HepG2 (cell line): ENCODE results near the gene KLHL3. TPM values are rescaled to one million over a fixed set of nuclear protein-coding genes. Genes with fewer than 3 reads are reported as not detected.

Experiments
- ATAC-seq: fragments of 200-7000 bp; cut with Tn5 transposase; 3 replicates; pipeline ENCODE4 v1.9.1; 2020; ENCODE audit warnings: mild to moderate bottlenecking, moderate library complexity
- BruUV-seq: library from RNA; stranded (reverse); fragments of 400-500 nt; replicated peaks from 2 replicates; lab custom pipeline; 2021; lab: Mats Ljungman, UMichigan
- CTCF ChIA-PET: fragments of 300-600 bp; formaldehyde crosslinking; extraction: SDS; loops from one replicate; lab custom pipeline; 2021; ENCODE audit warnings: low total read pairs, inconsistent platforms, low intra/inter-chr PET ratio; lab: Yijun Ruan, JAX
- POLR2A ChIA-PET: fragments of 350-600 bp; sonication (Branson Sonifier 250); formaldehyde crosslinking; loops from one replicate; lab custom pipeline; 2020; ENCODE audit warnings: antibody characterized with exemption, inconsistent platforms; lab: Yijun Ruan, JAX
- DNase-seq: peaks from one replicate; pipeline ENCODE4 v3.0.0-alpha.2; 2015; ENCODE audit warnings: low spot score
- FAIRE-seq: peaks from 3 replicates; lab custom pipeline; 2011; peaks lifted over from hg19 to GRCh38; lab: Jason Lieb, UNC
- H2AFZ ChIP-seq: one replicate; pipeline ENCODE4 v1.6.1; 2011; ENCODE audit warnings: low read length, inconsistent platforms
- H3K27ac ChIP-seq: fragments of 300-600 bp; 3 replicates; pipeline ENCODE4 v1.8.0; 2011; ENCODE audit warnings: mixed run types, mild to moderate bottlenecking, mixed read lengths, low read length, inconsistent platforms; ENCODE audit not compliant: insufficient read depth; ENCODE audit errors: extremely low read length
- H3K27me3 ChIP-seq, 2 experiments: fragments of 200-600 bp in 1 of 2; 2 replicates in 1 of 2; 3 replicates in 1 of 2; pipeline versions ENCODE4 v1.6.0 to v1.8.0; 2011; ENCODE audit warnings: low read length in 2 of 2, mild to moderate bottlenecking in 2 of 2, moderate library complexity in 2 of 2, inconsistent platforms in 1 of 2; ENCODE audit not compliant: insufficient read depth in 2 of 2, control insufficient read depth in 1 of 2
- H3K36me3 ChIP-seq, 2 experiments: fragments of 200-600 bp in 1 of 2; replicated peaks in 1 of 2; 2 replicates in 1 of 2; 3 replicates in 1 of 2; pipeline versions ENCODE4 v1.5.1 to v1.8.0; 2011; ENCODE audit warnings: low read length in 2 of 2, inconsistent platforms in 1 of 2; ENCODE audit not compliant: insufficient read depth in 2 of 2, control insufficient read depth in 1 of 2
- H3K4me1 ChIP-seq: 2 replicates; pipeline ENCODE4 v1.5.1; 2012; ENCODE audit warnings: low read length, inconsistent platforms; ENCODE audit not compliant: insufficient read depth
- H3K4me2 ChIP-seq: 2 replicates; pipeline ENCODE4 v1.6.0; 2011; ENCODE audit warnings: low read depth, low read length, inconsistent platforms
- H3K4me3 ChIP-seq, 3 experiments: fragments of 200-600 bp in 1 of 3; sonication (generic), shearing (Covaris generic) in 1 of 3; replicated peaks in 1 of 3; 2 replicates each; pipeline ENCODE4 v1.5.1; 2011 to 2016; ENCODE audit warnings: low read length in 3 of 3, inconsistent platforms in 2 of 3, low read depth in 2 of 3, mild to moderate bottlenecking in 2 of 3, control low read depth in 1 of 3, mixed read lengths in 1 of 3; ENCODE audit not compliant: insufficient read depth in 1 of 3
- H3K79me2 ChIP-seq: one replicate; pipeline ENCODE4 v1.6.1; 2011; ENCODE audit warnings: low read length, inconsistent platforms; ENCODE audit not compliant: insufficient read depth
- H3K9ac ChIP-seq: 2 replicates; pipeline ENCODE4 v1.6.0; 2011; ENCODE audit warnings: mild to moderate bottlenecking, low read depth, low read length, inconsistent platforms; ENCODE audit not compliant: insufficient read depth
- H3K9me3 ChIP-seq: 2 replicates; pipeline ENCODE4 v1.5.1; 2012; ENCODE audit warnings: mild to moderate bottlenecking, low read length
- H4K20me1 ChIP-seq: 2 replicates; pipeline ENCODE4 v1.6.0; 2011; ENCODE audit warnings: inconsistent platforms, mild to moderate bottlenecking, low read length, moderate library complexity; ENCODE audit not compliant: insufficient read depth
- EED ChIP-seq: sonication (generic); formaldehyde crosslinking; IDR thresholded peaks from 2 replicates; pipeline ENCODE4 v1.5.0; 2020; ENCODE audit warnings: mild to moderate bottlenecking, missing genetic modification reagents
- RAD21 ChIP-seq: fragments of 450-650 bp; formaldehyde crosslinking; IDR thresholded peaks from 2 replicates; pipeline ENCODE4 v1.5.0; 2020; ENCODE audit warnings: mild to moderate bottlenecking
- SMC3 ChIP-seq: IDR thresholded peaks from 2 replicates; pipeline ENCODE4 v1.6.1; 2011; ENCODE audit warnings: low read length, improper control_type of control experiment
- STAG1 ChIP-seq: sonication (generic); formaldehyde crosslinking; IDR thresholded peaks from 2 replicates; pipeline ENCODE4 v1.4.0; 2020; ENCODE audit warnings: missing genetic modification reagents
- ZNF556 ChIP-seq: sonication (generic); formaldehyde crosslinking; IDR thresholded peaks from 2 replicates; pipeline ENCODE4 v1.4.0; 2020; ENCODE audit warnings: mild to moderate bottlenecking, missing genetic modification reagents, borderline replicate concordance
- WGBS: methylation state at CpG from one replicate; pipeline ENCODE4 v1.1.6; 2017; ENCODE audit warnings: low lambda C conversion rate; 5-methylcytosine and 5-hydroxymethylcytosine counted together
- in situ Hi-C: cut with HindIII; loops from 2 replicates; pipeline ENCODE4 v1.10.0; 2017; ENCODE audit warnings: low pct_unique_long_range_greater_than_20kb; ENCODE audit not compliant: extremely low pct_ligation_motif_present
- intact Hi-C: fragments of 100-400 bp; cut with micrococcal nuclease; formaldehyde crosslinking; loops from one replicate; pipeline ENCODE4 v1.10.0; 2022; ENCODE audit not compliant: unreplicated experiment
- polyA plus RNA-seq, 8 experiments: library from polyadenylated mRNA; depleted of rRNA in 3 of 8; stranded (reverse) in 7 of 8; unstranded in 1 of 8; fragments of >200 nt; fragmentation: Illumina TruSeq in 4 of 8; extraction: Trizol in 4 of 8; gene quantifications; 2 replicates each; pipeline versions ENCODE4 v1.2.1 to v1.2.3, GENCODE V29; 2011 to 2016; ENCODE audit warnings: low read depth in 4 of 8, missing spikeins in 1 of 8, mixed read lengths in 1 of 8; ENCODE audit not compliant: insufficient read depth in 1 of 8
- total RNA-seq, 5 experiments: library from RNA; depleted of rRNA; stranded (reverse); fragments of >200 nt; fragmentation: Illumina TruSeq; extraction: Trizol; gene quantifications; 2 replicates each; pipeline ENCODE4 v1.2.3, GENCODE V29; 2016; ENCODE audit warnings: low read depth in 1 of 5
- TF ChIP-seq, protein P1 (sequence below): sonication (generic); formaldehyde crosslinking; IDR thresholded peaks from 2 replicates; pipeline ENCODE4 v1.5.0; 2020; ENCODE audit warnings: mild to moderate bottlenecking, missing genetic modification reagents, moderate library complexity

The KLHL3 gene
- total and polyA plus RNA-seq, 2 of the 13 experiments (the other 11 are each of a cell fraction or from before 2014, with no cell fraction given) = 0.02 to 0.08 TPM

- Histone ChIP-seq H3K9ac (no peak overlapping the region), H3K4me2 (no peak overlapping the region), H3K36me3 (no peaks in the 10 kb centered on the region), H3K27ac (no peak overlapping the region), H3K4me3 (no peak overlapping the region), H2AFZ (no peak overlapping the region), H3K79me2 (no peaks in the 10 kb centered on the region), H3K9me3 (no peaks in the 10 kb centered on the region), H3K4me1 (peaks cover 19% of the 10 kb centered on the region), H3K27me3 (no peaks in the 10 kb centered on the region), H4K20me1 (no peaks in the 10 kb centered on the region)
- DNase-seq = peak; percentile 77
- in situ Hi-C loops (no loop called here), intact Hi-C loops (loop anchor here (1.0 kb wide), 2 partner anchors 83 to 114 kb away; no protein-coding TSS in a partner anchor)
- peak; percentile 77 for FAIRE-seq
- POLR2A ChIA-PET = no interaction called here
- WGBS = 70% methylated on average over 4 of the region's 4 CpGs
- 0 out of 2 replicates have a peak, but pooled peaks have one; percentile 17 for TF ChIP-seq RAD21 (CRISPR knock-in tag)
- peak; percentile 76 for TF ChIP-seq SMC3
- TF ChIP-seq ZNF556 (CRISPR knock-in tag) = no peak
- TF ChIP-seq, protein P1, sequence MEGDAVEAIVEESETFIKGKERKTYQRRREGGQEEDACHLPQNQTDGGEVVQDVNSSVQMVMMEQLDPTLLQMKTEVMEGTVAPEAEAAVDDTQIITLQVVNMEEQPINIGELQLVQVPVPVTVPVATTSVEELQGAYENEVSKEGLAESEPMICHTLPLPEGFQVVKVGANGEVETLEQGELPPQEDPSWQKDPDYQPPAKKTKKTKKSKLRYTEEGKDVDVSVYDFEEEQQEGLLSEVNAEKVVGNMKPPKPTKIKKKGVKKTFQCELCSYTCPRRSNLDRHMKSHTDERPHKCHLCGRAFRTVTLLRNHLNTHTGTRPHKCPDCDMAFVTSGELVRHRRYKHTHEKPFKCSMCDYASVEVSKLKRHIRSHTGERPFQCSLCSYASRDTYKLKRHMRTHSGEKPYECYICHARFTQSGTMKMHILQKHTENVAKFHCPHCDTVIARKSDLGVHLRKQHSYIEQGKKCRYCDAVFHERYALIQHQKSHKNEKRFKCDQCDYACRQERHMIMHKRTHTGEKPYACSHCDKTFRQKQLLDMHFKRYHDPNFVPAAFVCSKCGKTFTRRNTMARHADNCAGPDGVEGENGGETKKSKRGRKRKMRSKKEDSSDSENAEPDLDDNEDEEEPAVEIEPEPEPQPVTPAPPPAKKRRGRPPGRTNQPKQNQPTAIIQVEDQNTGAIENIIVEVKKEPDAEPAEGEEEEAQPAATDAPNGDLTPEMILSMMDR = peak; percentile 69
- TF ChIP-seq EED (CRISPR knock-in tag) = no peak
- TF ChIP-seq STAG1 (CRISPR knock-in tag) = peak; percentile 61
- ATAC-seq = peak; percentile 84
- CTCF ChIA-PET = interaction anchor here (2.7 to 3.2 kb wide), 2 partner anchors 83 to 113 kb away, joined by 18 to 37 read pairs; no protein-coding TSS in a partner anchor
- no TSS peak for BruUV-seq
These were observed 7.2 kb upstream of the KLHL3 start for GRCh38 chr5:137743031-137743640.
